Epithelial cell of umbilical artery (primary cell): ENCODE results near the gene CDKAL1. TPM values are rescaled to one million over a fixed set of nuclear protein-coding genes. Genes with fewer than 3 reads are reported as not detected.

Experiments used
- total RNA-seq: library from RNA; depleted of rRNA; stranded (reverse); fragments of >200 nt; gene quantifications from 2 replicates; pipeline ENCODE4 v1.2.3, GENCODE V29; 2014

The CDKAL1 gene
- total RNA-seq = 21.1 and 31.8 TPM in 2 replicates

GRCh38 chr6:20534295-20535262 is at the start of gene CDKAL1:
Gene CDKAL1, plus strand, starts transcription at chr6:20534457. Its CDS starts 11,894 bp downstream, at chr6:20546351.

Other genes with a start within 250 kb of the CDKAL1 start
- gene E2F3, start 132.6 kb upstream of the CDKAL1 start, total RNA-seq = 5.5 TPM in 2 replicates